ENCODE data around the gene VPS50.

The VPS50 gene, protein sequence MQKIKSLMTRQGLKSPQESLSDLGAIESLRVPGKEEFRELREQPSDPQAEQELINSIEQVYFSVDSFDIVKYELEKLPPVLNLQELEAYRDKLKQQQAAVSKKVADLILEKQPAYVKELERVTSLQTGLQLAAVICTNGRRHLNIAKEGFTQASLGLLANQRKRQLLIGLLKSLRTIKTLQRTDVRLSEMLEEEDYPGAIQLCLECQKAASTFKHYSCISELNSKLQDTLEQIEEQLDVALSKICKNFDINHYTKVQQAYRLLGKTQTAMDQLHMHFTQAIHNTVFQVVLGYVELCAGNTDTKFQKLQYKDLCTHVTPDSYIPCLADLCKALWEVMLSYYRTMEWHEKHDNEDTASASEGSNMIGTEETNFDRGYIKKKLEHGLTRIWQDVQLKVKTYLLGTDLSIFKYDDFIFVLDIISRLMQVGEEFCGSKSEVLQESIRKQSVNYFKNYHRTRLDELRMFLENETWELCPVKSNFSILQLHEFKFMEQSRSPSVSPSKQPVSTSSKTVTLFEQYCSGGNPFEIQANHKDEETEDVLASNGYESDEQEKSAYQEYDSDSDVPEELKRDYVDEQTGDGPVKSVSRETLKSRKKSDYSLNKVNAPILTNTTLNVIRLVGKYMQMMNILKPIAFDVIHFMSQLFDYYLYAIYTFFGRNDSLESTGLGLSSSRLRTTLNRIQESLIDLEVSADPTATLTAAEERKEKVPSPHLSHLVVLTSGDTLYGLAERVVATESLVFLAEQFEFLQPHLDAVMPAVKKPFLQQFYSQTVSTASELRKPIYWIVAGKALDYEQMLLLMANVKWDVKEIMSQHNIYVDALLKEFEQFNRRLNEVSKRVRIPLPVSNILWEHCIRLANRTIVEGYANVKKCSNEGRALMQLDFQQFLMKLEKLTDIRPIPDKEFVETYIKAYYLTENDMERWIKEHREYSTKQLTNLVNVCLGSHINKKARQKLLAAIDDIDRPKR

DNA sequence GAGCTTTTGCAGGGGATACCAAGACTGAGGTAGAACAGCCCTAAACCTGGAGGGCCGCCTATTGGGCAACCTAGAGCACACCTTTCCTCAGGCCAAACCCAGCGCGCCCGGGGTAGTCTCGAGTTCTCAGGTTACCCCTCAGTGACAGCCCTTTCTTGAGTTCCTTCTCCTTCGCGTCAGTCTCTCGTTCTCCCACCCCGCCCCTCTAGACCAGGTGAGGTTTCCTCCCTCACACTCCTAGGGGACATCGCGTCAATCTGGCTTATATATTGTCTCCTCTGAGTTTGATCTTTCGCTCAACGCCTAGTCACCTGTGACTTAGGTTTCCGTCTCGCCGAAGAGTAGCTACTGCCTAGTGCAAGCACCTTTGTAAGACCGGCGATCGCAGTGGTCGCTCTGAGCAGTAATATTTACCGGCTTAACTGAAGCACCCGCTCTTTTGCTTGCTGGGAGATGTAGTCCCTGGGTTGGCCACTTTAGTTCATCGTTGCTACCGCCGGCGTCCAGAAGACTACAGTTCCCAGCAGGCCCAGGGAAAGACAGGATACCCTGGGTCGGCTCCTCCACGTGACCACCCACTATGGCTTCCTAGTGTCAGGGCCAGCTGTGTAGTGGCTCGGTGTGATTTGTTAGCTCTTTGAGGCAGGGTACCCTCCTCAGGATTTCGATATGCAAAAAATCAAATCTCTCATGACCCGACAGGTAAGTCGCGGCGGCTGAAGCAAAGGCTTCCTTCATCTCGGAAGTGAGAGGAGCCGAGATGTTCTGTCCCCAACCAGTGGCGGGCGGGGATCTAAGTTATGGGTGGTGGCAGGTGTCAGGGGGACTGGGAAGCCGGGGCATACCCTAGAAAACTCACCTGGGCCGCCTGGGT lies at the start of gene VPS50:
TSS of gene VPS50 (plus strand) at position 568 of the 874 bp plus-strand sequence. CDS start at position 670, 102 bp downstream.
- peak; percentile 97 to 99 for DNase-seq

DNA sequence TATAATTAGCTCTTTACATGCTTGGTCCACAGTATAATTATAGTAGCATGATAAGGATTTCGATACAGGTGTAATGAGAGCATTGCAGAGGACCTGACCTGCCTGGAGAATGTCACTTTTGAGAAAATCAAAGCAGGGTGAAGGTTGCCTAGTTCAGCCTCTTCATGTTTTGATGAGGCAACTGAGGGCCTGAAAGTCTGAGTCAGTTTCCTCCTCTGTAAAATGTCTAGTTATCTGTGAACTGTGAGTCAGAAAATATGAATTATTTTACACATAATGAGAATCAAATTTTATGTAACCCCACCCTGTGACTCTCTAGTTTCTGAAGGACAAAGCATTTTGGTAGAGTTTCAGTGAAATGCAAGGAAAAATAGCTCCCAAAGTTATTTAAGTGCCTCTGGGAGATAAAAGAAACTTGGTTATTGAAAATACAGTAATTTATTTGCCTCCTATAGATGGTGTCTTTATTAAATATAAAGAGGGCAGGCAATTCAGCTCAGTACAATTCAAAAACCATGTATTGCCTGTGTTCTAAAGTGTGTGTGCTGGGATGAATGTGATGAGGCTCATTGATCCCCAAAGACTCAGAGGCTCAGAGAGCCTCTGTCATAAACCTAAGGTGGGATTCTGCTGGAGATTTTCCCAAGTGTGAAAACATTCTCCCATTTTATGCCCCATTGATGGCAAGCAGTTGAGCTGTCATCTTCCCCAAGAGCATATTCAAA lies 46.7 kb upstream of the VPS50 start:
- DNase-seq = no peak

DNA sequence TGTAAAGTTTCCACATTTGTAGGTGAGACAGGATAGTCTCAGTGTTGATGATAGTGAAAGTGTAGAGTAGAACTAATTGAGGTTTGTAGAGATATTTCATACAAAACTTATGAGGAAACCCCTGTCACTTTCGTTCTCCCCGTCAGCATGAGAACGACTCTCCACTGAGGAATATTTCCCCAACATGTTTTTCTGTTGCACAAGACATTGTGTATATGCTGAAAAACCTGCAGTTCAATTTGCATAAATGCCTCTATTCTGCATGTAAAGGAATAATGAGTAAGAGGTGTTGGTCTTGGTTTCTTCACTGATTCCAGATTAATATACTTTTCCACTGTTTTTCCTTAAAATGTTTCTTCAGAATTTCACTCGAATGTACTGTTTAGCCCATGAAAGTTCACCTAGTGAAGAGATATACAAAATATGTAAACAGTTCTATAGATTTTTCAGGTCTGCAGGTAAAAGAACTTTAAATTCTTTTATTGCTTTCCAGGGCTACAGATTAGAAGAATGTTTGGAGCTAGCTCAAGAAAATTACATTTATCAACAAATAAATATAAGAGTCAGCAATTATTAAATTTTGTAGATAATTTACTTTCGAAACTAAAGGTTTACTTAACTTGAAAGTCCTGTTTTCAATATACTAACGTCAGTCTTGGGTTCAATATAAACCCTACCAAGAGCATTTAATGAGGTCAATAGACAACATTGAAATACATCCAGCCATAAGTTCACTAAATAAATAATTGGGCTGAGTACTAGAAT lies 43.1 kb upstream of the VPS50 start:
- DNase-seq = no peak

DNA sequence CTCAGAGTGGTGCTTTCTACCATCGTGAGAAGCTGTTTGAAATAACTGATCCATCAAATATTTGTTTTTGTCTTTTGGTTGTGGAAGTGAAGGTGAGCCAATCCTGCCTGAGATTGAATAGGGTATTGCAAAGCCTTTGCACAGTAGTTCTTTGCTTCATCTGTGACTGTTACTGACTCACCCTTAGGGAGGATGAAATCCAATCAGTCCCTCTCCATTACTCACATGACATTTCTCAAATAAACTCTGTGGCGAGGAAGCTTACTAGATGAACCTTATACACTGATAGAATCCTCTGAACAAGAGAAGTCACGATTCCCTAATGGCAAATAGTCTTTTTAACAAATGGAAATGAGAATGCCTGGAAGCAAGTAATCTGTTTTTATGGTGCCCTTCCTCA lies 37.8 kb upstream of the VPS50 start:
- no peak for DNase-seq

DNA sequence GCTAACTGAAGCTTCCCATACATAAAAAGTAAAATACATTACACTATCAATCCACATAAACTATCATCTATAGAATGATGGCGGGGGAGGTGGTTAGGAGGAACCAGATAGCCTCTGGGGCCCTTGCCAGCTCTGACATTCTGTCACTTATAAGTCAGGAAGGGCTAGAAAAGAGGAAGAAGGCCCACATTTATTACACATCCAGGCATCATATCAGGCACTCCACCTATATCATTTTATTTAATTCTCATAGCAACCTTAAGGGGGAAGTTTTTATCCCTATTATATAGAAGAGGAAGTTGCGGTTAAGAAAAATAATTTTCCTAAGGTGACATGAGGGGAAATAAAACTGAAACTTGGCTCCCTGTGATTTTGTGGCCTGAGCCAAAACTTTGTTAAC lies 35.8 kb upstream of the VPS50 start:
- DNase-seq = peak in 1 of 2 donors; percentile 15

DNA sequence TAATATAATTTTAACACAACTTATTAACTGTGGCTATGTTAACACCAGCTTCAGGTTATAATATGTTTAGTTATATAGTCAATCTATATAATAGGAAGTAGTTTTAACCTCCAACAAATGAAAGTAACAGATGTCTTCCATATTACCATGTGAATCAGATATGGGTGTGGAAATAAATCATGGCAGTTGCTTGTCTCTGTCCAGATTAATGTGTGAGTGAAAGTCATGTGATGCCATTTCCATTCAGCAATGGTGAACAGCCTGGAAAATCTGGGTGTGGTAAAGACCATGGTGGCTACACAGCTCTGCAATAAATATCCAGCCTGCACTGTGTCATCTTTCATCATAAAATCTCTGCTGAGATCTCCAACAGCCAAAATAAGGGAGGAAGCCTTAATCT lies 33.7 kb upstream of the VPS50 start:
- DNase-seq = no peak

DNA sequence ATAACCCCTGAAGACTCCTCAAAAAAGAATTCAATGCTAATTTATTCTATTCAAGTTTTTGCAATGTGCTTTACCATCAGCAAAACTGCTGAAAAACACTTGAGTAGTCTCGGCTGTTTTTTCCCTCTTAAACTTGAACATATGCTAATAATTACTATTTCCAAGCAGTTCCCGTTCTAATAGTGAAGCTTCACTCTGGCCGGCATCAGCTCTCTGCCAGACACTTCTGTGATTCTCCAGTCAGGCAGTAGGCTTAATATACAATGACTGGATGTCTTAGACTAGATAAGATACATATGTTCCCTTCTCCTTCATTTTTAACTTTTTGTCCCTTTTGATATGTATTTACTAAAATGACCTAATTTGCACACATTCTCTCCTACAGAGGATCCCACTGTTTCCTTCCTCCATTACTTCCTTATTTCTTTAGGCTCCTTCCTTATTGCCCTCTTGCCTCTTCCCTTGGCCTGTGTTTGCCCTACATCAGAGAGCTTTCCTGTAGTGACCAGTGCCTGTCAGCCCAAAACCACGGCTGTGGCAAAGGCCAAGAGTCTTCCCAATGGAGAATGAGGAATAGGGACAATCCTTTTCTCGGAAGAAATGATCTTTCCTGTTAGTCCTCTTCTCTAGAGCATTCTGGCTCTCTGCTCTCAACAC lies 29.4 kb upstream of the VPS50 start:
- DNase-seq = no peak

DNA sequence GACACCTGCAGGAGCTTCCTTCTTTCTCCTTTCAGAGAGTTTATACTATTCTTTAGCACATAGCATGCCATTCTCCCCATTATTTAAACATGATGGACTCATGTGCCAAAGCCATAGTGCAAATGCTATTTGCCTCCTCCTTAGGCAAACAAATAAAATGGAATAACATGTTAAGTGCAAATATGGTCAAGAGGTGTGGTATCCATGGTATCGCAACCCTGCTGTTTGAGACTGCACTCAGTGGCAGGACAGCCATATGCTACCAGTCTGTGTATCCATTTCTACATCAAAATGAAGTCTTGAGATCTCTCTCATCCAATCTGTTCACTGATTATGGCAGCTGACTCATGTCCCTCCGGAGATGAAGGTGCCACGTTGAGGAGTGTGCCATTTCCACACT lies 28.7 kb upstream of the VPS50 start:
- no peak for DNase-seq

DNA sequence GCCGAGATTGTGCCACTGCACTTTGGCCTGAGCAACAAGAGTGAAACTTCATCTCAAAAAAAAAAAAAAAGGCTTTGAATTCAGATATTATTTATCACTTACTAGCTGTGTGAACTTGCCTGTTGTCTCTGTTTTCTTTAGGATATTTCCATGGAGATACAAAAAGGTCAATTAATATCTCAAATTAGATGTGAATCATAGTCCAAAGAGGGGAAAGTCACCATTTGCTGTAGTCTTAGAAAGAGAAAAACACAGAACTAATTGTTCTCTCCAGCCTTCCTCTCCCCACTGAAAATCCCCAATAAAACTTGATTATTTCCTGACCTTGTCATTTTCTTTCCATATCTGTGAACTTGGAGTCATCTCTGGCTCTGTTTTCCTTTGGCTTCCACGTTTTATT lies 27.1 kb upstream of the VPS50 start:
- DNase-seq = no peak

DNA sequence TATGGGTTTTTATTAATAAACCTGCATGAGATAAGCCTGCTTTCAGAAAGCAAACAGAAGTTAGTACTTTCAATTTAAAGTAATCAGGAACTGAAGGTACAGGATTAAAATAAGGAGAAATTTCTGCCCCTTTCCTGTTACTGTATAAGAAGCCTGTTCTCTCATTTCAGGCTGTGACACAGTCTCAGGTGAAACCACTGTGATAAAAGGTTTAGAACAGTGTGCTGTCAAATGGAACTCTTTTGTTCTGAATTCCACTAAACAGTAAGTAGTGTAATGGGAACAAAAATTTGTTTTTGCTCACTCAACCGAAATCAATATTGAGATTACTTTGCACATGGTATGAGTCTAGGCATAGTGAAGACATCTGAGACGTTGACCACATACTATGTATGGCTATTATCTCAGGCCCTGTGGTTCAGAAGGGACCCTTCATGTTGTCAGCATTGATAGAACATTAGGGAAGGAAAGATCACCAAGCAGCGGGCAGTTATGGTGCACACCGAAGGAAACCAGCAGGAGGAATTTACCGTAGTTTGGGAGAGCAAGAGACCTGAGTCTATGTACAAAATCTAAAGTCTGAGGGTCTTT lies 20.8 kb upstream of the VPS50 start:
- DNase-seq = no peak

DNA sequence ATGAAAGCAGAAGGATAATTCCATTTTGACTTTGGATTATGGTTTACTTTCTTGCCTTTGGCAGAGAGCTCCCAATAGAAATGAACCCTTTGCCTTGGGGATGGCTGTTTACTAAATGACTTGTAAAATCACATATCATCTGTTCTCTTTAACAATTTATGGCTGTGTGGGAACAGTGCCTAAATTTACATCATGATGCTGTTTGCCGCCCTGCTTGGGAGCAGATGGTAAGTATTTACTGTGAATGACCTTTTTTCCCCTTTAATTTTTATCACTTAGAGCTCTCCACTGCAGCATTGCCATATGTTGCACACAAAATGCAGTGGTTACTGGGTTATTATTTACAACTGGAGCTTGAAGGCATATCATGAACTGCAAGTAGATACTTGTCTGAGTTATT lies 19.3 kb upstream of the VPS50 start:
- DNase-seq = no peak

DNA sequence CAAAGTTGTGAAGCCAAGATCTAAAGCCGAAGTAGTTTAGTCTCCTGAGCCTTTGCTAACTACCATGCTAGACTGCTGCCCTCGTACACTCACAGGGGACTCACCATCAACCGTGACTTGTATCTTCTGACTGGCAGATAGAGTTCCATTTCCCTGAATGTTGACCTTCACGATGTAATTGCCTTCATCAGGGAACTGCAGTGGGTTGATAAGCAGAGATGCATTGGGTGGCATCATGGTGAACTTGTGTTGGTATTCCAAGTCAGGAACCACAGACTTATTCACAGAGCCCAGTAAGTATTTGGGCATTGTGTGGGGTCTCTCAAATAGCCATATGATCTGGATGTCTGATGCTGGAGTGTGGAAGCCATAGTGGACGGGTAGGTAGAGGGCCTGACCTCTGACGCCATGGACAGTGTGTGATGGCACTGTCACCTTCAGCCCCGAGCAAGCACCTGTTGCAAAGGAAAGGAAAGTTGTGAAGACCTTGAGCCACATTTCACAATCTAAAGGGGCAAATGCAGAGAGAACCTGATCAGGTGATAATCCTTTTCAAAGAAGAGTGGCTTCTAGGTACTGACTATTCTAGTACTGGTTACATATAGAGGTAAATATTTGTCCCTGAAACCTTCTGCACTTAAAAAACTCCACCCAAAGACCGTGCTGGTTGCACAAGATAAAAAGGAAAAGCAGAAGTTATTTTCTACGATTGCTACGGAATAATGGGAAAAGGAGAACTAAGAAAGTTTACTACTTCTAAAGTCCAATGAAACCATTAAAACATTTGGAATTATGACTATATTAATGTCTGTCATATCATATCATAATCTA lies 13.0 kb upstream of the VPS50 start:
- DNase-seq = no peak

DNA sequence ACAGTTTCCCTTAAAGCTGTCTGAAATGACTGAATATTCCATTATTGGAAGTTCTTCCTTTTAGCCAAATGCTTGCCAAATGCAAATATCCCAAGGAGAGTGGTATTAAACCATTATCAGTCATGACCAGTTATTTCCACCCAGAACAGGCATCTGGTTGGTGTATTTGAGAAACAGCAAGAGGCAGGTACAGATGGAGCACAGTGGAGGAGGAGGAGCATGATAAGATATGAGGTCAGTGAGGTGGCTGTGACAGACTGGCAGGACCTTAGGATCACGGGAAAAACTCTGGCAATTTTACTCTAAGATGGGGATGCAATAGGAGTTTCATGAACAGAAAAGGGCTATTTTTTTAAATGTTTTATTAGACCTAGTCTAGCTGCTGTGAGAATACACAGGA lies 12.3 kb upstream of the VPS50 start:
- no peak for DNase-seq

DNA sequence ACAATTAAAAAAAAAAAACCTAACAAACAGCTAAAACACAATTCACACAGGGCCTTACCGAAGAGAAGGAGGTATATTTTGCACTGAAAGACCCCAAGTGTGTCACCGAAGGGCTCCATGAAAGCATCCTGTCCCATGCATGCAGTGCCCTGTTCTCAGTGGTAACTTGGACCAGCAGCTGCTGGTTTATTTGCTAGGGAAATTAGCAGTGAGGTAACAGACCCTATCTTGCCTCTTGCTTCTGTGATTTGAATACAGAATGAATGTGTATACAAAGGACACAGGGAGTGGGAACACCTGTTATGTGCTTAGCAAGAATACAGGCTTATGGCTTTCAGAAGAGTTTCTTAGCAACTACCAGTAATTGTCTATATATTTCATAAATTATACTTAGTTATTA lies 5.9 kb upstream of the VPS50 start, which contains the start of gene HEPACAM2:
TSS of gene HEPACAM2 (minus strand) at position 160 of the 400 bp plus-strand sequence.
- DNase-seq = no peak

DNA sequence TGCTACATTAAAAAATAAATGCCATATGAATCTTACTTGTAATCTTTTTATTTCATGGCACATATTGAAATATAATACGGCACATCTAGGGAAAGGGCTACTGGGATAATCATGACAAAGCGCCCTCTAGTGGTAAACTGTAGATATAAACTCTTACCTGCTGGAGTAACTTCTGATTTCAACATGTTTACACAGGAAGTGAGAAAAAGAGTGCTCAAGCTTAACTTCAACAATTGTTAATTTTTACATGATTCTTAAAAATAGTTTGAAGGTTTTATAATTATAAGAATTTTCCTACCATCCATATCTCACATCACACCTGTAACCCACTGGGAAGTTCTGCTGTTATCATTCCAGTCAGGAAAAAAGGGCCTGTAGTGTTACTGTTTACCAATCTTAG lies 3.9 kb upstream of the VPS50 start:
- DNase-seq = peak in 1 of 2 donors; percentile 82

DNA sequence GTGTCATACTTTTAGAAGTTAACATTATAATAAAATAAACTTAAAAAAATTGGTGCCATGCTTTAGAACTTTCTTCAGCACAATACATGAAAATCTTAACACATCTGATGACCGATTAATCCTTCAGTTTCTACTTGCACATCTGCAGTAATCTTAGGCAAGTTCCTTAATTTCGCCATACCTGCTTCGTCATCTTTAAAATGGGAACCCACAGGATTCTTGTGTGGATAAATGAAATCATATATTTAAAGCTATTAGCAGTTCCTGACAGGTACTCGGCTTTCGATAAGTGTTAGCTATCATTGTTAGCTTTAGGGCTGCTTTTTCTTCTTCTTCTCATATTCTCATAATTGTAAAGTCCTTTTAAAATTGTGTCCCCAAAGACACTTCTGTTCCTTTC lies 907 bp upstream of the VPS50 start:
- DNase-seq = no peak

DNA sequence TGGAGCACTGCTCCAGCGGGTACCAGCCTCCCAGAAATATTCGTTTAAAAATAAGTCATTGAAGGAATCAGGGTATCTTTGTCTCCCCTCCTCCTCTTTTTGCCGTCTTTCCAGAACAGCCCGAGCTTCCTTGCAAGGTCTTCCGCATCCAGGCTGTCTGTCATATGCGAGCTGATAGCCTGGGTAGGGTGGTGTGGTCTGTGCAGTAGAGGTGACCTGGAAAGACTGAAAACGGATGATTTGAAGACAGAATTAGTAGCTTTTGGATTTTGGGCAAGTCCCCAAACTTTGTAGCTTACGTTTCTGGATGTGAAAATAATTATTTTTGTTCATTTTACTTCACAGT lies 480 bp downstream of the VPS50 start:
- DNase-seq = no peak

DNA sequence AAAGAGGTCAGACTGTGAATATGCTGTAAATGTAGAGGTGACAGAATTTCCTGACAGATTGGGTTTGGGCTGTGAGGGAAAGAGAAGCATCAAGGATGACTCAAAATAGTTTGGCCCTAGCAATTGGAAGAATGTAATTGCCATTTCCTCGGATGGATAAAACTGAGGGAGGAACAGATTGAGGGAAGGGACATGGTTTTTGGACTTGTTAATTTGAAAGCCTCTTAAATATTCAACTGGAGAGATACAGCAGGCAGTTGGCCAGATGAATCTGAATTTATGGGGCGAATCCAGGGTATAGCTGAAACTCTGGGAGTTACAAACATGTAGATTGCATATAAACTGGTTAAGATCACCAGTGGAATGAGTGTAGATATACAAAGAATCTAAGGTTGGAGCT lies 3.4 kb downstream of the VPS50 start:
- no peak for DNase-seq

DNA sequence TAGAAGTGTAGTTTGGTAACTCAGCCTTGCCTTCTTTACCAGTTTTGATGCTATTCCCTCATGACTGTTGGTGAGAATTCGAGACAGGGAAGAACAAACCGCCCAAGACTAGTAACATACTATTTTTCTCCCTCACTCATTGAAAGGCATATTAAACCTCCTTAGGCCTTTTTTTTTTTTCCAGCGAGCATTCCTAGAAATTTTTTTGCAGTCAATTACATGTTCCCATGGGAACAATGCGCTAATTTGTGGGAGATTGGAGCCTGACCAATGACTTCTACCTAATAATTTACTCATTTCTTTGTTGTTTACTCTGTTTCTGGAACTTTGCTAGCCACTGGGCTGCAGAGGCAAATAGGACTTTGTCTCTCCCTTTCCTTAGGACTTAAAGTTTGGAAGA lies 6.0 kb downstream of the VPS50 start:
- DNase-seq = no peak

DNA sequence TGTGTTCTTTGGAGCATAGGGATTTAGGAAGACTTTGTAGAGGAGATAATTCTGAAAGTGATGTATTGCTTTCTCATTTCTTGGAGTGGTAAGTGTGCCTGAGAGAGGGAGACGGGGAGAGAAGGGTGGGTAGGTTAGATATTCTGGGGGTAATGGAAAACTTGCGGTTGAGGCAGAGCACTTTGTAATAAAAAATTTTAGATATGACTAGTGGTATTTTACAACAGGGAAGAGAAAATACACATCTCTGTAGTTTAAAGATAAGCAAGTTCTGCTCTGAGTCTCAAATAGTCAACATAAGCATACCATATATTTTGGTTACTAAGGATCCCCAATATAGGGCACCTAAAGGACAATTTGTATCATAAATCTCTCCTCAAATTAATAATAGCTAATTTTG lies 6.6 kb downstream of the VPS50 start:
- DNase-seq = no peak

All from CD4-positive, alpha-beta T cell treated with Interleukin-4 for 1 hour (primary cell).